ENCODE data around the gene RIN2. TPM values are rescaled to one million over a fixed set of nuclear protein-coding genes. Genes with fewer than 3 reads are reported as not detected.

The RIN2 gene
- total RNA-seq, 1 donor from 2014 or later = 21.2 TPM

DNA sequence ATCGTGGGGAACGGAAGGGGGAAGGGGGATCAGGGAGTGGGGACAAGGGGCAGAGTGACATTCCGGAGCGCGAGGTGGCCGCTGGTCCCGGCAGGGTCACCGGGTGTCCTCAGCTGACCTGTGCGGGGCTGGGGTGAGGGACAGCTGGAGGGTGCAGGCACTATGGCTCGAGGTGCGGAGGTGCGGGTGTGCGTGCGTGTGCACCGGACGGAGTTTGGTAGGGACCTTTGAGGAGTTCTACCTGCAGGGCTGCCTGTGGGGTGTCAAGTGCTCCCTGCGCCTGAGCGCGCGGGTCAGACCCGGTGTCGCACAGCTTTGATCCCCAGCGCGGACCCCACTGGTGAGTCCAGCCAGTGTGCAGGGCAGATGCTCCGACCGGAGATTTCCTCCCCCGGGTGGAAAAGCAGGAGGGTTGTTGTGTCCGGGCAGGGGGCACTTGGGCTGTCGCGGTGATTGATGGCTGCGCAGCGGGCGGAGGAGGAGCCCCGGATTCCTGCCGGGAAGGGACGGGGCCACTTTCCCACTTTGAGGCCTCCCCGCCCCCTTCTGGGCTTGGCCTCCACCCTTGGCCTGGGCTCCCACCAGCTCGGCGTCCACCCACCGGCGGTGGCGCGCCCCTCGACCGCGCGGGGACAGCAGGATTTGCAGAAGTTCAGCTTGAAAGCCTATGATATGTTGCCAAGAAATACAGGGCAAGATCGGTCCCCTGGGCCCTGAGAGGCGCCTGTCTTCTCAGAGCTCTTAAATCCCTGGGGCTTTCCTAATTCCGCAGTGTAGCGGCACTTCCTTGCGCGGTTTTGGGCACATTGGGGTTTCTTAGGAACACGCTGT lies 658 bp downstream of the RIN2 start:
- peaks cover 1% of the 10 kb centered on the region for H3K36me3 Mint-ChIP-seq (ENCODE audit: low read depth, unreplicated experiment)
- H3K9me3 Mint-ChIP-seq (ENCODE audit: unreplicated experiment) = no peaks in the 10 kb centered on the region
- H3K4me1 ChIP-seq (ENCODE audit: insufficient read depth, low read length) = peaks cover 10% of the 10 kb centered on the region
- peaks cover 7% of the 10 kb centered on the region for H3K79me2 ChIP-seq (ENCODE audit: insufficient read depth, low read length)
- H3K4me1 Mint-ChIP-seq (ENCODE audit: low read depth, unreplicated experiment) = peaks cover 15% of the 10 kb centered on the region
- H3K36me3 ChIP-seq (ENCODE audit: insufficient read depth, low read length) = no peaks in the 10 kb centered on the region
- H3K27ac Mint-ChIP-seq (ENCODE audit: unreplicated experiment) = peak overlapping the region; percentile 91
- H4K20me1 ChIP-seq (ENCODE audit: insufficient read depth, low read length) = peaks cover 17% of the 10 kb centered on the region
- H3K9me3 ChIP-seq (ENCODE audit: insufficient read depth, low read depth, low read length) = no peaks in the 10 kb centered on the region
- peaks cover under 1% of the 10 kb centered on the region for H3K27me3 Mint-ChIP-seq (ENCODE audit: low read depth, unreplicated experiment)
- DNase-seq (ENCODE audit: low read depth) (peak; percentile 16), FAIRE-seq (no peak)
- TF ChIP-seq EZH2 (IDR thresholded peaks at IDR 0.05; ENCODE audit: insufficient read depth, low read length) (no peak), CTCF (IDR thresholded peaks at IDR 0.05; ENCODE audit: insufficient read depth, low read depth, low read length) (no peak)
- peak overlapping the region; percentile 98 for H3K4me2 ChIP-seq (ENCODE audit: low read length)
- H3K4me3 ChIP-seq (ENCODE audit: insufficient read depth, low read depth, low read length) = peak overlapping the region; percentile 81
- peak overlapping the region; percentile 84 for H2AFZ ChIP-seq (ENCODE audit: low read depth, low read length)
- peak overlapping the region; percentile 87 for H3K9ac ChIP-seq (ENCODE audit: low read length)
- peak overlapping the region; percentile 91 for H3K4me3 Mint-ChIP-seq (ENCODE audit: unreplicated experiment)
- peak overlapping the region; percentile 45 for H3K27ac ChIP-seq (ENCODE audit: low read depth, low read length)
- no peaks in the 10 kb centered on the region for H3K27me3 ChIP-seq (ENCODE audit: insufficient read depth, low read length)

DNA sequence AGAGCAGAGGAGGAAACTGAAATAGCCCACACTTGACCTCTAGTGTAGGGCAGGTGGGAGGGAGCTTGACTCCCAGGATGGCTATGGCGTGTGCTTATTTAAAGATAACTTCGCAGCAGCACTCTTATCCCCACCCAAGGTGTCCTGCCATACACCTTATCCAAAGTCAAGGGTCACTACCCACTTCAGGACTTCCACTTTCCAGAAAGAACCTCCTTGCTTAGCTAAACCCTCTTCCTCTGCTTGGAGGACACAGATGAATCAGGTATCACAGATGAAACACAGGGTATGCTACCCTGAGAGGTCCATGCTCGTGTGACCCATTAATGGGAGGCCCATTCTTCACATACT lies 2.3 kb downstream of the RIN2 start:
- Mint-ChIP-seq H3K36me3 (ENCODE audit: low read depth, unreplicated experiment) (peaks cover 1% of the 10 kb centered on the region), H3K9me3 (ENCODE audit: unreplicated experiment) (no peaks in the 10 kb centered on the region), H3K27ac (ENCODE audit: unreplicated experiment) (no peak overlapping the region), H3K4me1 (ENCODE audit: low read depth, unreplicated experiment) (peaks cover 22% of the 10 kb centered on the region), H3K27me3 (ENCODE audit: low read depth, unreplicated experiment) (no peaks in the 10 kb centered on the region), H3K4me3 (ENCODE audit: unreplicated experiment) (peak overlapping the region; percentile 60)
- Histone ChIP-seq H3K4me1 (ENCODE audit: insufficient read depth, low read length) (peaks cover 10% of the 10 kb centered on the region), H3K79me2 (ENCODE audit: insufficient read depth, low read length) (peaks cover 7% of the 10 kb centered on the region), H3K36me3 (ENCODE audit: insufficient read depth, low read length) (no peaks in the 10 kb centered on the region), H3K27me3 (ENCODE audit: insufficient read depth, low read length) (no peaks in the 10 kb centered on the region), H3K9ac (ENCODE audit: low read length) (no peak overlapping the region), H3K4me2 (ENCODE audit: low read length) (no peak overlapping the region), H3K9me3 (ENCODE audit: insufficient read depth, low read depth, low read length) (no peaks in the 10 kb centered on the region), H4K20me1 (ENCODE audit: insufficient read depth, low read length) (peaks cover 17% of the 10 kb centered on the region), H3K4me3 (ENCODE audit: insufficient read depth, low read depth, low read length) (no peak overlapping the region), H3K27ac (ENCODE audit: low read depth, low read length) (no peak overlapping the region), H2AFZ (ENCODE audit: low read depth, low read length) (no peak overlapping the region)
- TF ChIP-seq EZH2 (IDR thresholded peaks at IDR 0.05; ENCODE audit: insufficient read depth, low read length) = no peak
- no peak for TF ChIP-seq CTCF (IDR thresholded peaks at IDR 0.05; ENCODE audit: insufficient read depth, low read depth, low read length)
- FAIRE-seq (no peak), DNase-seq (ENCODE audit: low read depth) (no peak)

- Mint-ChIP-seq H3K27ac (ENCODE audit: unreplicated experiment) (no peak overlapping the region), H3K4me3 (ENCODE audit: unreplicated experiment) (no peak overlapping the region), H3K4me1 (ENCODE audit: low read depth, unreplicated experiment) (peaks cover 24% of the 10 kb centered on the region), H3K36me3 (ENCODE audit: low read depth, unreplicated experiment) (no peaks in the 10 kb centered on the region), H3K27me3 (ENCODE audit: low read depth, unreplicated experiment) (no peaks in the 10 kb centered on the region), H3K9me3 (ENCODE audit: unreplicated experiment) (no peaks in the 10 kb centered on the region)
- Histone ChIP-seq H3K4me1 (ENCODE audit: insufficient read depth, low read length) (peaks cover 10% of the 10 kb centered on the region), H3K4me3 (ENCODE audit: insufficient read depth, low read depth, low read length) (no peak overlapping the region), H2AFZ (ENCODE audit: low read depth, low read length) (no peak overlapping the region), H3K4me2 (ENCODE audit: low read length) (no peak overlapping the region), H3K36me3 (ENCODE audit: insufficient read depth, low read length) (no peaks in the 10 kb centered on the region), H3K27me3 (ENCODE audit: insufficient read depth, low read length) (no peaks in the 10 kb centered on the region), H3K9me3 (ENCODE audit: insufficient read depth, low read depth, low read length) (no peaks in the 10 kb centered on the region), H4K20me1 (ENCODE audit: insufficient read depth, low read length) (peaks cover 21% of the 10 kb centered on the region), H3K79me2 (ENCODE audit: insufficient read depth, low read length) (peaks cover 11% of the 10 kb centered on the region), H3K9ac (ENCODE audit: low read length) (no peak overlapping the region), H3K27ac (ENCODE audit: low read depth, low read length) (no peak overlapping the region)
- FAIRE-seq = no peak
- TF ChIP-seq EZH2 (IDR thresholded peaks at IDR 0.05; ENCODE audit: insufficient read depth, low read length) = no peak
- TF ChIP-seq CTCF (IDR thresholded peaks at IDR 0.05; ENCODE audit: insufficient read depth, low read depth, low read length) = no peak
- no peak for DNase-seq (ENCODE audit: low read depth)
These were observed 3.3 kb downstream of the RIN2 start for GRCh38 chr20:19761326-19761725.

All from astrocyte (in vitro differentiated cells and primary cell).